GM21515 (cell line): ENCODE measurements around the gene ALDH1A3.

Experiments
- ATAC-seq: cut with Tn5 transposase; IDR thresholded peaks from one replicate; pipeline ENCODE4 v1.9.1; 2021; ENCODE audit not compliant: unreplicated experiment

ALDH1A3 gene

DNA sequence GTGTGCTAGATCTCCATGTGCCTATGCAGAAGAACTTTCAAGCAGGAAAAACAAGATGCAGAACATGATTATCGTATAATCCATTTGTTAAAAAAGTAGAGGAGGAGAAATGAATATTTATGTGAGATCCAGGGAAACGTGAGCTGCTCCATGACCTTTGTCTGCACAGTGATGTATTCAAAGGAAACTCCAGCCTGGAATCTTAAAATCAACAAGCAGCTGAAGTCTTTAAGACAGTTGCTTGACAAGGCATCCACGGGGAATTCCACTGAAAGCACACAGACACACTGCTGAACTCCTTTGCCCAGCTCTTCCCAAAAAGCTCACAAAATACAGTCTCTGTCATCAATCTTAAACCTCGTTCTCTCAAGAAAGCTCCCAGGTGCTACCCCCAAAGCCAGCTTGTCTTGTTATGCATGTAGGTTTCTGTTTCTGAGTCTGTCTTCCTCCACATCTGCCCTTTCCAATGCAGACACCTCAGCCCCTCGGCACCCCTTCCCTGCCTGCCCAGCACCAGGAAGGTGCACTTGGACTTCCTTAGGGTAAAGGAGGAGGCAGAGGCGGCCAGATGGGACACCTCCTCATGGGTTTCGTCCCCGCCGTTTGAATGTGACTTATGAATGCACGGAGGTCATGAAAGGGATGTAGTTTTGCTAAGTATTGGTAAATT, 68.3 kb downstream of the ALDH1A3 start:
- no peak for ATAC-seq

DNA sequence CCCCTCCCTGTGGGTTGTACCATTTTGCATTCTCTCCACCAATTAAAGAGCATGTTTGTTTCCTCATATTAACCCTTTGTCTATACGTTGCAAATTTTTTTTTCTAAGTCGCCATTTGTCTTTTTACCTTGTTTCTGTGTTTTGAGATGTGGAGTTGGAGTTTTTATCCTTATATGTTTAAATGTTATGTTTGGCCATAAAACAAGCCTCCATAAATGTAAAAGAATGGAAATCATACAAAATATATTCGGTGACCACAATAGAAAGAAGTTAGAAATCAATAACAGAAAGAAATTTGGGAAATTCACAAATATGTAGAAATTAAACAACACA, 68.8 kb downstream of the ALDH1A3 start:
- ATAC-seq = no peak

DNA sequence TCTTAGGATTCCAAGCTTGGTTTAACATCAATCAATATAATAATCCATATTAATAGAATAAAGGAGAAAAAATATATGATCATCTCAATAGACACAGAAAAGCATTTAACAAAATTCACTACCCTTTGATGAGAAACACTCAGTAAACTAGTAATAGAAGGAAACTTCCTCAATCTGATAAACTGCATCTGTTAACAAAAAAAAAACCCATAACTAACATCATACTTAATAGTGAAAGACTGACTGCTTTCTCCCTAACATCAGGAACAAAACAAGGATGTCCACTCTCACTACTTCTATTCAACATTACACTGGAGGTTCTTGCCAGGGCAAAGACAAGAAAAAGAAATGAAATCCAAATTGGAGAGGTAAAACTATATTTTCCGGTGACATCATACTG, 70.1 kb downstream of the ALDH1A3 start:
- no peak for ATAC-seq

DNA sequence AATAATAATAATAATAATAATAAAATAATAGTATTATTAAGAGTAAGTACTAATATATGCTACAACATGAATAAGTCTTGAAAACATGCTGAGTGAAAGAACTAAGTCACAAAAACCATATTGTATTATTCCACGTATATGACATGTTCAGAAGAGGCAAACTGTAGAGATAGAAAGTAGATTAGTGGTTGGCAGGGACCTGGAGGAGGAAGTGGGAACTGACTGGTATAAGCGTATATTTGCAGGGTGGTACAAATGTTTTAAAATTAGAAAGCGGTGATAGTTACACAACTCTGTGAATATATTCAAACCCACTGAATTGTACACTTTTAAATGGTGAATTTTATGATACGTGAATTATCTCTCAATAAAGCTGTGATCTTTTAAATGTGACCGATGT, 72.3 kb downstream of the ALDH1A3 start:
- no peak for ATAC-seq

DNA sequence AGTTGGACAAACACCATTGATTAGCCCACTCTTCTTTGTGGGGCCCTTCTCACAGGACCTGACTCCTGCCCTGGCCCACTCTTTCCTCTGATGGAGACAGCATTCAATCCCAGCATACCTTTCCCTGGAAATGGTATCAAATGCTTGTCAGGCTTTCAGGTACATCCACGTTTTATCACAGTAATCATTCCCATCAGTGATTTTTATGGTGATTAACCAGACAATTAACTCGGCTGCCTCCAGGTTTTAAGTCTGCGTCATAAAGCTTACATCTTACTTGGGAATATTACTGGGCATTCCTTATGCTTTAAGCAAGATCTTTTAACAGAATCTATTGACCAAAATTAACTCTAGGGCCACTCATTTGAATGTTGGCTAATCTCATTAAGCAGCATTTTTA, 72.9 kb downstream of the ALDH1A3 start:
- ATAC-seq = no peak

DNA sequence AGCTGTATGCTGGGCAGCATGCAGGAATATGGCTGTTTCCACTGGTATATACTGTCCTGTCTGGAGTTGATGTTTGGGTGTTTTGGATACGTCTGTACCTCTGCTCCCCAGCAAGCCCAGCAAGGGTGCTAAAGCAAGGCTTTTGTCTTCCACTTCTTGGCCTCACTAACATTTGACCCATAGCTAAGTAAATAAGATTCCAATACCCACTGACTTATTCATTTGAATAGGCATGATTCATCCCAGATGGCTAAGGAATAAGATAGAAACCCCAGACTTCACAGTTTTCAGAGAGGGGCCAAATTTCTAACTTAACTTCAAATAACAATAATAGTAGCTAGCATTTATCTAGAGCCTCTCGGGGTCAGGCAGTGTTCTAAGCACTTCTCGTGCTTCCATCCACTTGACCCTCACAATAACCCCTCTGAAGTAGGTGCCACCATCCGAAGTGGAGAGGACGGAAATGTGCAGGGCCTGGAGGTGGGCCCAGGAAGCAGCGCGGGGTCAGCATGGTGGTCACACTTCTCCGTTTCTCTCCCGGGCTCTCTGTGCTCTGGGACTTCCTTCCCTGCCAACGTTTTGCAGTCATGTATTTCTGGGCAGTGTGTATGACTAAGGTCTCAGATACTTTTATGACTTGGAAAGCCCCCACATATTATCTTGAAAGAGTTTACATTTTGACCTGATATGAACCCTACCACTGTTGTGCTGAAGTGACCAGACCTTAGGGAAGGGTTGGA, 78.9 kb downstream of the ALDH1A3 start:
- no peak for ATAC-seq

DNA sequence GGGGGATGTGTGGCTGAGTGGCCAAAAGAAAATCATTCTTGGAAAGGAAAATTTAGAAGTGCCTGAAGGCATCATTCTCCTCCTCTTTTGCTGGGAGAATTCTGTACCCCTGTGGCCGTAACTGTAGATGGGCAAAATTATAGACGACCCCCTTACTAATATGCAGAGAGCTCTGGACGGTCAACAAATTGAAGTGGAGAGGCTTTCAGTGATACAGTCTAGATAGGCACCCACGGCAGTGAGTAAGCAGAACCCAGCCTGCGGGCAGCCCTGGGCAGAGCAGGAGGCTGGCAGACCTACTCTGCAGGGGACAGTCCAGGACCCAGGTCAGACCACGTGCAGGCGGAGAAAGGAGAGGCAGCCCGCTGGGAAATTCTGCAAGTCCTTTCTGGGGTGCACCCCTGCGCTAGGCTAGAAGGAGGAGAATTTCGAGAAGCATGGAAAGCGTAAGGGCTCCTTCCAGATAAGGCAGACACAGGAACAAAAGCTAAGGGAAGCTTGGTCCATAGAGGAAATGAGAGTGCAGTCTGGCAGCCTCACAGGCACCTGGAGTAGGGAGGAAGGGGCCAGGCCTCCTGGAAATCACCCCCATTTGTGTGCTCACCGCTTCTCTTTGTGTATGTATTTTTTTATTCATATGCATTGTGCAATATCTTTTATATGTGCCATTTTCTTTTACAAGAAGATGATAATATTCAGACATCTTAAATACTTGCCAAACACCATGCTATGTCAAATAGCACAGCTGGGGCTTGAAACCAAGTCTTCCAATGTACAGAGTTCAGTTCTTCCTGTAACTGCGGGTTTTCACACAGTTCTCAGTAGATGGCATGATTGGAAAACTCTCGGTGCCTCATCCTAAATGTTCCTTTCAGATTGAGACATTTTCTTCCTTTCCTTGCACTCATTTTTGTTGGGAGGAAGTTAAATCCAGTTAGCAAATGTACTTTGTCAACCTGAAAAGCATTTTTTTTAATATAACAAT, 79.7 kb downstream of the ALDH1A3 start:
- no peak for ATAC-seq
